GM18520 (cell line): Measurements from ENCODE around the gene MAGEF1.

Experiments used
- ATAC-seq: cut with Tn5 transposase; IDR thresholded peaks from one replicate; pipeline ENCODE4 v1.9.1; 2021; ENCODE audit not compliant: unreplicated experiment

Gene MAGEF1

GRCh38 chr3:184690192-184690883 is 21.5 kb downstream of the MAGEF1 start:
- ATAC-seq = no peak

GRCh38 chr3:184688882-184689271 is 23.0 kb downstream of the MAGEF1 start:
- ATAC-seq = no peak

GRCh38 chr3:184688251-184688881 is 23.5 kb downstream of the MAGEF1 start:
- no peak for ATAC-seq

- ATAC-seq = no peak
Measured at GRCh38 chr3:184687363-184688015, 24.4 kb downstream of the MAGEF1 start.

GRCh38 chr3:184685646-184686045 is 26.2 kb downstream of the MAGEF1 start:
- ATAC-seq = no peak

- no peak for ATAC-seq
Measured at GRCh38 chr3:184685055-184685454, 26.8 kb downstream of the MAGEF1 start.

GRCh38 chr3:184683900-184684560 is 27.8 kb downstream of the MAGEF1 start:
- ATAC-seq = no peak

- ATAC-seq = no peak
Measured at GRCh38 chr3:184683234-184683633, 28.6 kb downstream of the MAGEF1 start.

- no peak for ATAC-seq
Measured at GRCh38 chr3:184682671-184683070, 29.2 kb downstream of the MAGEF1 start.

- no peak for ATAC-seq
Measured at GRCh38 chr3:184680385-184681345, 31.2 kb downstream of the MAGEF1 start.

- ATAC-seq = no peak
Measured at GRCh38 chr3:184679056-184679816, 32.6 kb downstream of the MAGEF1 start.

- ATAC-seq = no peak
Measured at GRCh38 chr3:184678317-184679055, 33.4 kb downstream of the MAGEF1 start.

- ATAC-seq = no peak
Measured at GRCh38 chr3:184677344-184678316, 34.2 kb downstream of the MAGEF1 start.

- ATAC-seq = no peak
Measured at GRCh38 chr3:184676927-184677326, 34.9 kb downstream of the MAGEF1 start.

GRCh38 chr3:184674626-184675025 is 37.2 kb downstream of the MAGEF1 start:
- no peak for ATAC-seq

GRCh38 chr3:184672977-184673870 is 38.6 kb downstream of the MAGEF1 start:
- ATAC-seq = no peak

GRCh38 chr3:184672335-184672734 is 39.5 kb downstream of the MAGEF1 start:
- no peak for ATAC-seq
